Measurements from ENCODE around the gene HOXD9.

HOXD9 gene

GRCh38 chr2:176149481-176149938 lies 27.0 kb downstream of the HOXD9 start:
- no peaks in the 10 kb centered on the region for H3K4me1 Mint-ChIP-seq
- no peaks in the 10 kb centered on the region for H3K9me3 Mint-ChIP-seq
- ATAC-seq (ENCODE audit: low read depth), result no peak
- DNase-seq (ENCODE audit: low spot score in 2 of 2), result peak in 1 of 2 donors; percentile 8
- peaks cover 20% of the 10 kb centered on the region for H3K27me3 Mint-ChIP-seq
- no peaks in the 10 kb centered on the region for H3K36me3 Mint-ChIP-seq
- no peak overlapping the region for H3K4me3 Mint-ChIP-seq
- H3K27ac Mint-ChIP-seq, result no peak overlapping the region

GRCh38 chr2:176149939-176150583 lies 27.5 kb downstream of the HOXD9 start:
- DNase-seq (ENCODE audit: low spot score in 2 of 2), result peak in 1 of 2 donors; percentile 6

DNA sequence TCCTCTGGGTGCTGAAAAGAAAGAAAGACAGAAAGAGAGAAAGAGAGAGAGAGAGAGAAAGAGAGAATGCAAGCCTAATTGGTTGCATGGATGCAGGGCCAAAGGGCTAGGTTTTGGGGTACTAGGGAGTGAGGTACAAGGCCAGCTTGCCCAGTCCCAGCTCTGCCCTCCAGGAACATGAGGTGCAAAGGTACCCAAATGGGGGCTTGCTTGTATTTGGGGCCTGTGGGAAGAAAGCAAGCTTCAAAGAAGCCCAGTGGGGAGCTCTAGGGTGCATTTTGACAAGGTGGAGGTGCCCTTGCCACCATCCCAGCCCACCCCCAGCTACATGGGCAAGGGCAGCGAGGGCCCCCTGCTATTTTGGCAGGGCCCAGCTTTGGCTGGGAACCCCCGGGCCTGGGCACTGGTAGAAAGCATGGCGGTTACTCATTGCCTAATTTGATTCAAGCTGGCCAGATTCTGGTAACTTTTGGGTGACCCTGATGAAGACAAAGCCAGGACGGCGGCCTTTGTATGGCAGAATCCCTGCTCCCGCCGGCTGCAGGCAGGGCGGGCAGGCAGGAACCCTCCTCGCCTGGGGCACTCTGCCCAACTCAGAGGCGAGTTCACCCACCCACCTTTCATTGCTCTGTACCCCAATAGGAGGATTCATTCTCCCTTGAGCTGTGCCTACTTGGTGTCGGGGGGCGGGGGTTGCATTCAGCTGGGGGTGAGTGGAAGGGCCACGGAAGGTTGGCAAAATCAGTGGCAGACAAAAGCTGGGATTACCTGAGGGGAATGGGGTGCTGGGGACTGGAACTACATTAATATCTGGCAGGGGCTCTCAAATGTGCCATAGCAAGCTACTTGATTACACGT lies 28.3 kb downstream of the HOXD9 start:
- ATAC-seq (ENCODE audit: low read depth) (no peak), DNase-seq (ENCODE audit: low spot score in 2 of 2) (peak in 1 of 2 donors; percentile 6)
- peaks cover 22% of the 10 kb centered on the region for H3K27me3 Mint-ChIP-seq
- no peaks in the 10 kb centered on the region for H3K9me3 Mint-ChIP-seq
- no peaks in the 10 kb centered on the region for H3K36me3 Mint-ChIP-seq
- no peak overlapping the region for H3K27ac Mint-ChIP-seq
- H3K4me3 Mint-ChIP-seq, result no peak overlapping the region
- H3K4me1 Mint-ChIP-seq, result no peaks in the 10 kb centered on the region

More at GRCh38 chr2:176149939-176150583, 27.5 kb downstream of the HOXD9 start:
- Mint-ChIP-seq H3K36me3 (no peaks in the 10 kb centered on the region), H3K27ac (no peak overlapping the region), H3K4me3 (no peak overlapping the region), H3K4me1 (no peaks in the 10 kb centered on the region), H3K9me3 (no peaks in the 10 kb centered on the region), H3K27me3 (peaks cover 25% of the 10 kb centered on the region)
- no peak for ATAC-seq (ENCODE audit: low read depth)

DNA sequence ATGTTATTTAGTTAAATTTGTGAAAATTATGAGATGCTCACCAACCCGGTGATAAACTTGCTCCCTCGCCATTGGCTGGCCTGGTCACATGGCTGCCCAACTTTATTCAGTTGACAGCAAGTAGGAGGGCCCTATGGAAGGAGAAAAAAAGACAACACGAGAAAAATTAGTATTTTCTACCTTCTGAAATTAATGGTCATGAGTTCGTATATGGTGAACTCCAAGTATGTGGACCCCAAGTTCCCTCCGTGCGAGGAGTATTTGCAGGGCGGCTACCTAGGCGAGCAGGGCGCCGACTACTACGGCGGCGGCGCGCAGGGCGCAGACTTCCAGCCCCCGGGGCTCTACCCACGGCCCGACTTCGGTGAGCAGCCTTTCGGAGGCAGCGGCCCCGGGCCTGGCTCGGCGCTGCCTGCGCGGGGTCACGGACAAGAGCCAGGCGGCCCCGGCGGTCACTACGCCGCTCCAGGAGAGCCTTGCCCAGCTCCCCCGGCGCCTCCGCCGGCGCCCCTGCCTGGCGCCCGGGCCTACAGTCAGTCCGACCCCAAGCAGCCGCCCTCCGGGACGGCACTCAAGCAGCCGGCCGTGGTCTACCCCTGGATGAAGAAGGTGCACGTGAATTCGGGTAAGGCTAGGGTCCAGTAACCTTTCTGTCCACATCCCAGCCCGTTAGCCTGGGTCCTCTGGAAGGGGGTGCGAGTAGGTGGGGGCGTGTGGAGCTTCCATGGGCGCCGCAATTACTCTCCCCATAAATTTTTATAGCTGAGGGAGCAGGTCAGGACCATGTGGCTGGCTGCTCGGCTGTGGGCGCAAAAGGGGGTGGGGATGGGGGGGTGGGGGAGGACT lies 29.1 kb downstream of the HOXD9 start, which contains the start of gene HOXD4:
Gene HOXD4 (plus strand): TSS at position 109 of the 846 bp plus-strand sequence. CDS start 84 bp downstream, at position 193.
- H3K4me1 Mint-ChIP-seq, result no peaks in the 10 kb centered on the region
- DNase-seq (ENCODE audit: low spot score in 2 of 2), result peak in 1 of 2 donors; percentile 9
- H3K4me3 Mint-ChIP-seq, result no peak within 1 kb of the TSS
- no peak for ATAC-seq (ENCODE audit: low read depth)
- H3K9me3 Mint-ChIP-seq, result no peaks in the 10 kb centered on the region
- H3K27me3 Mint-ChIP-seq, result peaks cover 22% of the 10 kb centered on the region
- H3K27ac Mint-ChIP-seq, result no peak within 1 kb of the TSS
- H3K36me3 Mint-ChIP-seq, result no peaks in the 10 kb centered on the region

- Mint-ChIP-seq H3K4me1 (peaks cover 2% of the 10 kb centered on the region), H3K36me3 (peaks cover 2% of the 10 kb centered on the region), H3K9me3 (peaks cover 2% of the 10 kb centered on the region), H3K27ac (no peak overlapping the region), H3K27me3 (peaks cover 20% of the 10 kb centered on the region), H3K4me3 (no peak overlapping the region)
- DNase-seq (ENCODE audit: low spot score in 2 of 2) (peak in 1 of 2 donors; percentile 7), ATAC-seq (ENCODE audit: low read depth) (no peak)
Measured at GRCh38 chr2:176152350-176153181, 30.0 kb downstream of the HOXD9 start.

DNA sequence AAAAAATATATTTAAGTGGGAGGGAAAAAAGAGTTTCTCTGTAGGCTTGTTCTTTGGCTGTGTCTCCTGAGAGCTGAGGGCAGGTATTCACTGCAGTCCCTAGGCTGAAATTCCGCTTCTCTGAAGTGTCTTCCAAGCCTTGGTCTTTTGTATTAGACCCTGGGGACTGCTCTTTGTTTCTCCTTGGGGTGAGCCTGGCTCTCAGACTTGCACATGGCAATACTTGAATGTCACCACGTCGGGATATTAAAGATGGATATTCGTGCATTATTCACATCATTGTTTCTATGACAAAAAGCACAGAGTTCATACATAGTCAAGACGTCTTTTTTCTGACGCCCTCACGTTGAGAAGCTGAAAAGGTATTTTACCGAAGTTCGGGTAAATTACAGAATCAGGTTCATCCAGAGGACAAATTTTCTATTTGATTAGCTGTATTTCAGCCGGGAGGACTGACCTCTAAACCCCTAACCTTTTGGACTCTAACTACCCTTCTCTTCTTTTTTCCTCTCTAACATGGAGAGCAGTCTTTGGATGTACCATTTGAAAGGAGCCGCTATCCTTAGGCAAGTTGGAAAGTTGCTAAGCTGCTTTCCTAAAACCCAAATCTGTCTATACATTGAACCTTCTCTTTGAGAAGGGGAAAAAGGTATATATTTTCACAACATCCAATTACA lies 32.2 kb downstream of the HOXD9 start:
- H3K4me1 Mint-ChIP-seq, result peaks cover 5% of the 10 kb centered on the region
- no peak overlapping the region for H3K4me3 Mint-ChIP-seq
- H3K36me3 Mint-ChIP-seq, result peaks cover 2% of the 10 kb centered on the region
- peaks cover 19% of the 10 kb centered on the region for H3K27me3 Mint-ChIP-seq
- DNase-seq (ENCODE audit: low spot score in 2 of 2) (no peak), ATAC-seq (ENCODE audit: low read depth) (no peak)
- peaks cover 2% of the 10 kb centered on the region for H3K9me3 Mint-ChIP-seq
- no peak overlapping the region for H3K27ac Mint-ChIP-seq

DNA sequence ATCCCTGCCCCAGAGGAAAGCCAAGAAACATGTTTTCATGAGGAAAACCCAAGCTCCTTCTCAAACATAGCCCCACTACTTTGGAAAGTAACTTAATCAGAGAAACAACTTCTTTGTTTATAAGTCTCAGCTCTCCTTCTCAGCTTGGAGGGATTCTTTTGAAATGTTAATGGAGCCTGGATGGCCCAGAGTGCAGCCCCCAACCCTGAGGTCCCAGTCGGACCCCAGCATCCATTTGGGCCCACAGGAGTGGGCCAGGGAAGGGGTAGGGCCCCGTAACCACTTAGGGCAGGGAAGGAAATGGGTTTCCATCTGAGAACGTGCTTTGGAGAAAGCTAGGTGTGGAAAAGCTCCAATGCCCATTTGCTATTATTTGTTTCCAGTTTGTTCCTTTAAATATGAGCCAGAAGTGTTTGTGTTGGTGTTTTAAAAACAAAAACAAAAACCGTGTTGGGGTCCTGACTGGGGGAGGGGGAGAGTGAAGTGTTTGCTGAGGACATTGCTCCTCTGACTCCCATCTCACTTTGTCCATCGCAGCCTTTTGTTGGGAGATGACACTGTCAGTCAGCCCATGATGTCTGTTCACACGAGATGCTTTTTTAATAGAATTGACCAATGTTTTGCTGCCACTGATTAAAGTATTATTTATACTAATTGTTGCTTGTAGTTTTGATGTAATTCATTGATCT lies 33.0 kb downstream of the HOXD9 start:
- peaks cover 5% of the 10 kb centered on the region for H3K4me1 Mint-ChIP-seq
- H3K27me3 Mint-ChIP-seq, result peaks cover 19% of the 10 kb centered on the region
- H3K9me3 Mint-ChIP-seq, result peaks cover 2% of the 10 kb centered on the region
- ATAC-seq (ENCODE audit: low read depth) (no peak), DNase-seq (ENCODE audit: low spot score in 2 of 2) (no peak)
- no peak overlapping the region for H3K4me3 Mint-ChIP-seq
- peaks cover 2% of the 10 kb centered on the region for H3K36me3 Mint-ChIP-seq
- H3K27ac Mint-ChIP-seq, result no peak overlapping the region

DNA sequence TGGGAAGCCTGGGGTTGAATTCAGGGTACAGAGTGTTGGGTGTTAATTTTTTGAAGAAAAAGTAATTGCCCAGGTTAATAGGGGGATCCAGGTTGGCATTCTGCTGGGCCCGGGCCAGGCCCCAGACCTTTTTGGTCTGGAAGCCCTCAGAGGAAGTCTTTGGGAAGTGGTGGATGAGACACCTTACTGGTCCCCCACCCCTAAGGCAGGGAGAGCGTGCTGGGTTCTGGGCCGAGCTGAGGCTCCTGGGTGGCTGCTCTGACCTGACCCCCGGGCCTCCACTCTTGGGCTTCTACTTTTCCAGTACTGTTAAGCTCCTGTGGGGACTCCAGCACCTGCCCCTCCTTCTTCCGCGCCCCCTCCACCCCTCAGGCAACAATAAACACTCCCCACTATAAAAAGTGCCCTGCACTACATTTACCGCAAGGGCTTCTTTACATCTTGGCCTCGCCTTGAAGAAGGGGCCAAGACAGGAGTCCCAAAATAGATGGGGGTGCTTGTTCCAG lies 33.8 kb downstream of the HOXD9 start:
- Mint-ChIP-seq H3K9me3 (peaks cover 4% of the 10 kb centered on the region), H3K27ac (no peak overlapping the region), H3K4me3 (no peak overlapping the region), H3K4me1 (peaks cover 5% of the 10 kb centered on the region), H3K27me3 (peaks cover 19% of the 10 kb centered on the region), H3K36me3 (peaks cover 2% of the 10 kb centered on the region)
- DNase-seq (ENCODE audit: low spot score in 2 of 2) (peak in 1 of 2 donors; percentile 9), ATAC-seq (ENCODE audit: low read depth) (no peak)

DNA sequence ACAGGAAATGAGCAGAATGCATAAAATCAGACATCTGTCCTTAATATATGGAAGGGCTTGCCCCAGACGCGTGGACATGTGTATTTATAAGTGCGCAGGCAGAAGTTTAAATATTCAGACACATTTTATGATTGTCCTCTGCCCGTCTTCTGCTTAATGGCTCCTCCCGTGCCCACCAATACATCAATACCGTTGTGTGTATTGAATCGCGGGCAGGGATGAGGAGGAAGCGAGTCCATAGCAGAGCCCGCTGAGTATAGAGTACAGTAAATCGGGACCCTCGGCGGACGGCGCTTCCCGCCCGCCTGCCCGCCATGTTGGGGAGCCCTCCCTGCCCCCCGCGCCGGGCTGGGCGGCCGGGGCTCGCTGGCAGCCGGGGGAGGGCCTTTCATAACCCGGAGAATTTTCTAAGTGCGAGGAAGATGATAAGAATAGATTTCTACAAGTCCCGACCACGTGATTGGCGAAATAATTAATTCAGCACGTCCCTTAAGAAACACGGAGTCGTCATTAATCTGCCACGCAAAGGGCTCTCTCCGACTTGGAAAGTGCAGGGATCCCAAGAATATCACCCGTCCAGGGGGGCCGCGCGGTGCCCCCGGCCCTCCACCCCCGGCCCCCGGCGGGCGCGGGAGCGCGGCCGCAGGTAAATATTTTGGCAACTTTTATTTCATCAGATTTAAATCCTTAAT lies 34.4 kb downstream of the HOXD9 start, which contains the start of gene HOXD3:
Gene HOXD3 (plus strand): TSS at position 501 of the 692 bp plus-strand sequence. CDS start 11,808 bp downstream, outside the sequence.
- Mint-ChIP-seq H3K36me3 (peaks cover 2% of the 10 kb centered on the region), H3K9me3 (peaks cover 4% of the 10 kb centered on the region), H3K27ac (no peak within 1 kb of the TSS), H3K4me1 (peaks cover 5% of the 10 kb centered on the region), H3K4me3 (peak within 1 kb of the TSS; percentile 48), H3K27me3 (peaks cover 21% of the 10 kb centered on the region)
- DNase-seq (ENCODE audit: low spot score in 2 of 2) (peak in 1 of 2 donors; percentile 7), ATAC-seq (ENCODE audit: low read depth) (no peak)

GRCh38 chr2:176157499-176158185 lies 35.1 kb downstream of the HOXD9 start:
- no peak for ATAC-seq (ENCODE audit: low read depth)
- Mint-ChIP-seq H3K27me3 (peaks cover 21% of the 10 kb centered on the region), H3K9me3 (peaks cover 4% of the 10 kb centered on the region), H3K27ac (no peak overlapping the region), H3K4me3 (peak overlapping the region; percentile 48), H3K36me3 (peaks cover 2% of the 10 kb centered on the region), H3K4me1 (peaks cover 5% of the 10 kb centered on the region)
- no peak for DNase-seq (ENCODE audit: low spot score in 2 of 2)

DNA sequence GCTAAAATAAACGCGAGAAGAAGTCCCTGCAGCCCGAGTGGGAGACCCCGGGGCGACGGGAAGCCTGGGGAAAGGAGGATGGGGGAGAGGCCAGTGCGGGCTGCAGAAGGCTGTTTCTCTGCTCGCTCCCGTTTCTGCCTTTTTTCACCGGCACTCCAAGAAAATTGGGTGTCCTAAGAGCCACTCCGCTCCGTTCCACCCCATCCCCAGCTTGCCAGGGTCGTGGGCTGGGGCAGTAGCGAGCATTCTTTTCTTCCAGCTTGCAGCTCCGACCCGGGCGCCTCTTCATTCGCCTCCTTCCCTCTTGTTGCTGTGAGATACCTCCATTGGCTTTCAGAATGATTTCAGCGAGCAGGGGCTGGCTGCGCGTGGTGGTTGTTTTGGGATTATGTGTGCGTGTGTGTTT lies 35.7 kb downstream of the HOXD9 start:
- H3K4me3 Mint-ChIP-seq, result no peak overlapping the region
- DNase-seq (ENCODE audit: low spot score in 2 of 2) (peak in 1 of 2 donors; percentile 13), ATAC-seq (ENCODE audit: low read depth) (no peak)
- H3K4me1 Mint-ChIP-seq, result peaks cover 5% of the 10 kb centered on the region
- H3K27me3 Mint-ChIP-seq, result peaks cover 24% of the 10 kb centered on the region
- H3K27ac Mint-ChIP-seq, result no peak overlapping the region
- peaks cover 2% of the 10 kb centered on the region for H3K36me3 Mint-ChIP-seq
- H3K9me3 Mint-ChIP-seq, result peaks cover 4% of the 10 kb centered on the region

All from memory B cell (primary cell).